OCI-LY1 (cell line): ENCODE results near the gene ZNF469.
"Not testable (repeated sequence)": the region's sequence is repeated elsewhere in the genome, so short reads cannot be mapped to it uniquely, and the experiment has no call there.

ENCODE experiments used
- H2AFZ ChIP-seq: fragments of 200-600 bp; sonication (generic), shearing (Covaris generic); 2 replicates; pipeline ENCODE4 v1.6.0; 2014; ENCODE audit warnings: antibody characterized with exemption, mild to moderate bottlenecking, low read length
- H3F3A ChIP-seq: fragments of 200-600 bp; sonication (generic), shearing (Covaris generic); 2 replicates; pipeline ENCODE4 v1.6.0; 2014; ENCODE audit warnings: mild to moderate bottlenecking, antibody characterized with exemption, low read length, moderate library complexity; ENCODE audit not compliant: insufficient read depth
- H3K27ac ChIP-seq: fragments of 200-600 bp; sonication (generic); 2 replicates; pipeline ENCODE4 v1.5.1; 2014; ENCODE audit warnings: low read length, mixed run types, mild to moderate bottlenecking, low read depth; ENCODE audit not compliant: poor library complexity, severe bottlenecking
- H3K27me3 ChIP-seq: fragments of 200-600 bp; sonication (generic); 2 replicates; pipeline ENCODE4 v1.6.0; 2014; ENCODE audit warnings: antibody characterized with exemption, mild to moderate bottlenecking, low read length, moderate library complexity; ENCODE audit not compliant: insufficient read depth
- H3K36me3 ChIP-seq: fragments of 200-600 bp; sonication (generic); 2 replicates; pipeline ENCODE4 v1.6.1; 2014; ENCODE audit warnings: mild to moderate bottlenecking, antibody characterized with exemption, low read length, moderate library complexity, mixed read lengths; ENCODE audit not compliant: insufficient read depth
- H3K4me1 ChIP-seq: fragments of 200-600 bp; sonication (generic); 2 replicates; pipeline ENCODE4 v1.5.1; 2014; ENCODE audit warnings: mild to moderate bottlenecking, low read length, moderate library complexity; ENCODE audit not compliant: insufficient read depth, severe bottlenecking
- H3K4me2 ChIP-seq: fragments of 200-600 bp; sonication (generic), shearing (Covaris generic); 2 replicates; pipeline ENCODE4 v1.6.1; 2014; ENCODE audit warnings: low read length
- H3K4me3 ChIP-seq: fragments of 200-600 bp; sonication (generic); 2 replicates; pipeline ENCODE4 v1.5.1; 2014; ENCODE audit warnings: low read length, low read depth, mild to moderate bottlenecking, mixed read lengths; ENCODE audit not compliant: poor library complexity, severe bottlenecking
- H3K79me2 ChIP-seq: fragments of 200-600 bp; shearing (Covaris generic); 2 replicates; pipeline ENCODE4 v1.6.1; 2016; ENCODE audit warnings: mixed run types, low read length, mixed read lengths; ENCODE audit not compliant: insufficient read depth
- H3K9ac ChIP-seq: fragments of 200-600 bp; sonication (generic), shearing (Covaris generic); 2 replicates; pipeline ENCODE4 v1.6.1; 2014; ENCODE audit warnings: mild to moderate bottlenecking, low read length, mixed read lengths
- H3K9me2 ChIP-seq: fragments of 200-600 bp; sonication (generic), shearing (Covaris generic); 2 replicates; pipeline ENCODE4 v1.6.1; 2014; ENCODE audit warnings: low read depth, mild to moderate bottlenecking, low read length, mixed read lengths
- H3K9me3 ChIP-seq: fragments of 200-600 bp; shearing (Covaris generic); 2 replicates; pipeline ENCODE4 v1.6.1; 2014; ENCODE audit warnings: low read length, mixed read lengths
- H4K20me1 ChIP-seq: fragments of 200-600 bp; sonication (generic), shearing (Covaris generic); 2 replicates; pipeline ENCODE4 v1.6.0; 2016; ENCODE audit warnings: mild to moderate bottlenecking, low read length; ENCODE audit not compliant: insufficient read depth
- EZH2 ChIP-seq: fragments of 200-600 bp; sonication (generic), shearing (Covaris generic); IDR thresholded peaks from 2 replicates; pipeline ENCODE4 v1.8.0; 2017; ENCODE audit warnings: borderline replicate concordance, mixed run types, mild to moderate bottlenecking, antibody characterized with exemption, low read length, moderate library complexity, mixed read lengths
- TF ChIP-seq, protein P1 (sequence below): fragments of 200-600 bp; sonication (generic), shearing (Covaris generic); IDR thresholded peaks from 2 replicates; pipeline ENCODE4 v1.5.1; 2017; ENCODE audit warnings: mild to moderate bottlenecking, antibody characterized with exemption, low read length, moderate library complexity, mixed read lengths

The ZNF469 gene

DNA sequence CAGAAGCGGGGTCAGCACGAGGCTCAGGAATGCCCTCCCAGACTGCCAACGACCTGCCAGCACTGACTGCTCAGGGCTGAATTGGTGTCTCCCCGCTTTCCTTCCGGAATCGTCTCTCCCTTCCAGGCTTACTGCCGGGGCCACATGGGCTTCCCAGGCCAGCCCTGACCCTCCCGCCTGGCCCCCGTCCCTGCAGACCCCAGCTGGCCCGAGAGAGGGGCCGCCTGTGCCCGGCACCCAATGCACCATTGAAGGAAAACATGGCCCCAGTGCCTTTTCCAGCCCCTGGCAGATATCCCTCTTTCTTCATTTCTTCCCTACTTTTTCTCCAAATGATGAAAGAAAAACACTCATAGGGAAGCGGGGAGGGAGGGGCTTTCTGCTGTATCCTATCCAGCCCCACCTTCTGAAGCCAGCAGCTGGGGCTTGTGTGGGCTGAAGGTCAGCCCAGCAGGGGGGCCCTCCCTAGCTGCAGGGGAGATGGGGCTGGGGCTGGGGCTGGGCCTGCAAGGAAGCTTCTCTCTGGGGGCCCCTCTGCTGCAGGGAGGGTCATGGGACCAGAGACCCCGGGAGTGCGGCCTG is 25.9 kb downstream of the ZNF469 start:
- no peaks in the 10 kb centered on the region for H3K9me3 ChIP-seq
- no peaks in the 10 kb centered on the region for H3K4me1 ChIP-seq
- no peaks in the 10 kb centered on the region for H3K27me3 ChIP-seq
- H3K4me2 ChIP-seq = no peak overlapping the region
- no peak overlapping the region for H3K4me3 ChIP-seq
- no peaks in the 10 kb centered on the region for H3F3A ChIP-seq
- H3K9me2 ChIP-seq = no peaks in the 10 kb centered on the region
- H3K79me2 ChIP-seq = no peaks in the 10 kb centered on the region
- H3K9ac ChIP-seq = no peak overlapping the region
- H3K27ac ChIP-seq = no peak overlapping the region
- H4K20me1 ChIP-seq = no peaks in the 10 kb centered on the region
- no peaks in the 10 kb centered on the region for H3K36me3 ChIP-seq
- no peak overlapping the region for H2AFZ ChIP-seq
- TF ChIP-seq EZH2 = no peak
- TF ChIP-seq, protein P1, sequence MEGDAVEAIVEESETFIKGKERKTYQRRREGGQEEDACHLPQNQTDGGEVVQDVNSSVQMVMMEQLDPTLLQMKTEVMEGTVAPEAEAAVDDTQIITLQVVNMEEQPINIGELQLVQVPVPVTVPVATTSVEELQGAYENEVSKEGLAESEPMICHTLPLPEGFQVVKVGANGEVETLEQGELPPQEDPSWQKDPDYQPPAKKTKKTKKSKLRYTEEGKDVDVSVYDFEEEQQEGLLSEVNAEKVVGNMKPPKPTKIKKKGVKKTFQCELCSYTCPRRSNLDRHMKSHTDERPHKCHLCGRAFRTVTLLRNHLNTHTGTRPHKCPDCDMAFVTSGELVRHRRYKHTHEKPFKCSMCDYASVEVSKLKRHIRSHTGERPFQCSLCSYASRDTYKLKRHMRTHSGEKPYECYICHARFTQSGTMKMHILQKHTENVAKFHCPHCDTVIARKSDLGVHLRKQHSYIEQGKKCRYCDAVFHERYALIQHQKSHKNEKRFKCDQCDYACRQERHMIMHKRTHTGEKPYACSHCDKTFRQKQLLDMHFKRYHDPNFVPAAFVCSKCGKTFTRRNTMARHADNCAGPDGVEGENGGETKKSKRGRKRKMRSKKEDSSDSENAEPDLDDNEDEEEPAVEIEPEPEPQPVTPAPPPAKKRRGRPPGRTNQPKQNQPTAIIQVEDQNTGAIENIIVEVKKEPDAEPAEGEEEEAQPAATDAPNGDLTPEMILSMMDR = no peak

DNA sequence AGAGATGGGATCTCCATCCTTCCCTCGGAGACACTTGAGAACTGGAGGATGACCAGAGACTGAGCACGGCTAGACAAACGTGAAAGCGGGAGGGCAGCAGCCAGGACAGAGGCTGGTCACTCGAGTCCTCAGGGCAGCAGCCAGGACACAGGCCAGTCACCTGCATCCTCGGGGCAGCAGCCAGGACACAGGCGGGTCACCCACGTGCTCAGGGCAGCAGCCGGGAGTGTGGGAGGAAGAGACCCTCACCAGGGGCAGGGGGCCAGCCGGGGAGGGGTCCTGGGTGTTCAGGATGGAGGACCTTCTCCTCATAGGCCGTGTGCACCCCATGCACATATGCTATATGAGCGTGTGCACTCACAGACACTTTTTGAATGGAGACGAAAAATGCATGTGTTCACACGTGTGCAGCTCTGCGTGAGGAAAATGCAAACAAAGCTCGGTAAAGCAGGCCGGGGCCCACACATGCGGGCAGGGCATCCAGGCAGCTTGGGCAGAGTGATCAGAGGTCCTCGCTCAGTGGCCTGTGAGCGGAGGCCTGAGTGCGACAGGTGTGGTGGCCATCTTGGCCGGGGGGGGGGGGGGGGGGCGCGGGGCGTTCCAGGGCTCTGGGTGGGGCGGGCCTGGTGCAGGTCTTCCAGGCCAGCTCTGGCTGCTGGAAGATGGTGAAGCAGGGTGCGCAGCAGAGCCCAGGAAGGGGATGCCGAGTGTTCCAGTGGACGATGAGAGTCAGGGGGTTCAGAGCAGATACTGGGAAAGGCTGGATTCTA is 26.7 kb downstream of the ZNF469 start:
- no peak for TF ChIP-seq EZH2
- TF ChIP-seq, protein P1 = no peak
- Histone ChIP-seq H3K9me2 (no peaks in the 10 kb centered on the region), H3F3A (no peaks in the 10 kb centered on the region), H3K9me3 (no peaks in the 10 kb centered on the region), H4K20me1 (no peaks in the 10 kb centered on the region), H3K27me3 (no peaks in the 10 kb centered on the region), H3K4me3 (no peak overlapping the region), H3K4me2 (no peak overlapping the region), H3K9ac (no peak overlapping the region), H2AFZ (no peak overlapping the region), H3K4me1 (no peaks in the 10 kb centered on the region), H3K27ac (no peak overlapping the region), H3K79me2 (no peaks in the 10 kb centered on the region), H3K36me3 (no peaks in the 10 kb centered on the region)

DNA sequence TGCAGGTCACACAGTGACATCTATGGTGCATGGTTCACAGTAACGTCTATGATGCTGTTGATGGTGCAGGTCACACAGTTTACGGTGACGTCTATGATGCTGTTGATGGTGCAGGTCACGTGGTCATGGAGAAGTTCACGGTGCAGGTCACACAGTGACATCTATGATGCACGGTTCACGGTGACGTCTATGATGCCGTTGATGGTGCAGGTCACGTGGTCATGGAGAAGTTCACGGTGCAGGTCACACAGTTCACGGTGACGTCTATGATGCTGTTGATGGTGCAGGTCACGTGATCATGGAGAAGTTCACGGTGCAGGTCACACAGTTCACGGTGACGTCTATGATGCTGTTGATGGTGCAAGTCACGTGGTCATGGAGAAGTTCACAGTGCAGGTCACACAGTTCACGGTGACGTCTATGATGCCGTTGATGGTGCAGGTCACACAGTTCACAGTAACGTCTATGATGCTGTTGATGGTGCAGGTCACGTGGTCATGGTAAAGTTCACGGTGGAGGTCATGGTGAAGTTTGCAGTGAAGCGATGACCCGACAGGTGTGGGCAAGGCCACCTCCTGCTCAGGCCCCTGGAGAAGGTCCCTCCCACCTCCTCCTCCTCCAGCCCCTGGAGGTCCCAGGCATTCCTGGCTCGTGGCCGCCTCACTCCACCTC is 27.7 kb downstream of the ZNF469 start:
- H3K9me3 ChIP-seq, H3F3A ChIP-seq, H3K36me3 ChIP-seq, H3K27me3 ChIP-seq, H3K4me2 ChIP-seq, H2AFZ ChIP-seq, H3K27ac ChIP-seq, H3K4me1 ChIP-seq, H3K9ac ChIP-seq, H3K79me2 ChIP-seq, H4K20me1 ChIP-seq, H3K9me2 ChIP-seq, H3K4me3 ChIP-seq: not testable (repeated sequence)
